HAP-1 (cell line): ENCODE results near the gene TMEM88.

Experiments used
- DNase-seq, 2 experiments: peaks; one replicate each; pipeline ENCODE4 v3.0.0-alpha.2; 2016 to 2020; ENCODE audit warnings: low spot score in 2 of 2
- H3K27me3 ChIP-seq: fragments of 250-450 bp; sonication (Bioruptor Pico); 2 replicates; pipeline ENCODE4 v1.5.1; 2020; ENCODE audit warnings: low read depth, mild to moderate bottlenecking, moderate library complexity
- H3K36me3 ChIP-seq: fragments of 250-450 bp; sonication (Bioruptor Pico); replicated peaks from 2 replicates; pipeline ENCODE4 v1.5.1; 2020; ENCODE audit warnings: mild to moderate bottlenecking
- H3K4me1 ChIP-seq: fragments of 250-450 bp; sonication (Bioruptor Pico); 2 replicates; pipeline ENCODE4 v1.5.1; 2020; ENCODE audit warnings: mild to moderate bottlenecking
- H3K4me3 ChIP-seq: fragments of 250-450 bp; sonication (Bioruptor Pico); 2 replicates; pipeline ENCODE4 v1.5.1; 2020; ENCODE audit warnings: mild to moderate bottlenecking, moderate library complexity
- H3K9me3 ChIP-seq: fragments of 250-450 bp; sonication (Bioruptor Pico); 2 replicates; pipeline ENCODE4 v1.5.1; 2020; ENCODE audit warnings: mild to moderate bottlenecking, moderate library complexity
- in situ Hi-C: fragments of 300-500 bp; cut with MboI; formaldehyde crosslinking; loops from 3 replicates; pipeline ENCODE4 v1.14.3; 2020; ENCODE audit warnings: low sequenced_read_pairs, inconsistent platforms, mixed read lengths

Gene TMEM88

GRCh38 chr17:7897773-7898172 is 42.9 kb downstream of the TMEM88 start:
- Histone ChIP-seq H3K9me3 (no peaks in the 10 kb centered on the region), H3K4me3 (no peak overlapping the region), H3K36me3 (peaks cover 85% of the 10 kb centered on the region), H3K27me3 (no peaks in the 10 kb centered on the region), H3K4me1 (no peaks in the 10 kb centered on the region)
- DNase-seq = no peak
- in situ Hi-C loops = no loop called here

- no peaks in the 10 kb centered on the region for H3K4me1 ChIP-seq
- no peak for DNase-seq
- H3K9me3 ChIP-seq = no peaks in the 10 kb centered on the region
- in situ Hi-C loops = loop anchor here (5.0 kb wide), 1 partner anchor 41 kb away; no protein-coding TSS in a partner anchor
- H3K4me3 ChIP-seq = no peak overlapping the region
- no peaks in the 10 kb centered on the region for H3K27me3 ChIP-seq
- peaks cover 95% of the 10 kb centered on the region for H3K36me3 ChIP-seq
Observed at GRCh38 chr17:7903154-7904103, 48.6 kb downstream of the TMEM88 start.
